ENCODE measurements around the gene ACAD8.
"Not testable (repeated sequence)": the region's sequence is repeated elsewhere in the genome, so short reads cannot be mapped to it uniquely, and the experiment has no call there.

ACAD8 gene

DNA sequence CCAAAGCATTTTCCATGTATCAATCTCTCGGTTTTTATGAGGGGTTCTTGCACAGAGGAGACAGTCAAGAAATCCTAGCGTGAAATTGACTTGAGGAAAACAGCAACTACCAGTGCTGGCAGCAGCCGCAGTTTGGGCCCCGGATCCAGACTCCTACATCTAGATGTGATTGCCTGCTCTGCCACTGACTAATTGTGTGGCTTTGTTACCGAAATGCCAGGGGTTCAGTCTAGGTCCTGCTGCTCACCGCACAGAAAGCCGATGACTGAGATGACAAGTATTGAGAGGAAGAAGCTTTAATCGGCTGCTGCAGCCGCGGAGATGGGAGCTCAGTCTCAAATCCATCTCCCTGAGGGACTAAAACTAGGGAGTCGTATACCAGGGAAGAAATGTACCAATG, 14.6 kb downstream of the ACAD8 start:
- DNase-seq: no peak

DNA sequence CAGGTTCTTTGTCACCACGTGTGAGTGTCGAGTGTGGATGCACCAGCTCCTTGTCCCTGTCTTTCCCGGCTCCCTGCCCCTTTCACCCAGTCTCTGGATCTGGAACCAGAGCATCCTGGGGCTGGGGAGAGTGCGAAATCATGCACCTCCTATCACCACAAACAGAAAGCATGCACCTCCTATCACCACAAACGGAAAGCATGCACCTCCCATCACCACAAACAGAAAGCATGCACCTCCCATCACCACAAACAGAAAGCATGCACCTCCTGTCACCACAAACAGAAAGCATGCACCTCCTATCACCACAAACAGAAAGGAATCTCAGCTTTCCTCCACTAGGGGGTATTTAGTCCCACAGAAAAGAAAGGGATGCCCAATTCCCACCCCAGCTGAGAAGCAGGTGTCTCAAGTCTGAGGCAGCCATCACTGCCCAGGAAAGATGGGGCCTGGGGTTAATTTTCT, 16.9 kb downstream of the ACAD8 start:
- no peak for DNase-seq

DNA sequence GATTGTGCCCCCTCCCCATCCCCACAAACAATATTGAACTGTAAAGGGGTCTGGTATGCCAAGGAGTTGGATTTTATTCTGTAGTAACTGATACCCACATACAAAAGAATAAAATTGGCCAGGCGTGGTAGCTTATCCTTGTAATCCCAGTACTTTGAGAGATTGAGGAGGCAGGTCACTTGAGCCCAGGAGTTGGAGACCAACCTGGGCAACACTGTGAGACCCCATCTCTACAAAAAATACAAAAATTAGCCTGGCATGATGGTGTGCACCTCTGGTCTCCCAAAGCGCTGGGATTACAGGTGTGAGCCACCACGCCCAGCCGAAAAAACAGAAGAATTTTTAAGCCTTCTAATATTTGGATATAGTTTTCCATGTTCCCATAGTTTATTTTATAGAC, 18.6 kb downstream of the ACAD8 start:
- DNase-seq: no peak

DNA sequence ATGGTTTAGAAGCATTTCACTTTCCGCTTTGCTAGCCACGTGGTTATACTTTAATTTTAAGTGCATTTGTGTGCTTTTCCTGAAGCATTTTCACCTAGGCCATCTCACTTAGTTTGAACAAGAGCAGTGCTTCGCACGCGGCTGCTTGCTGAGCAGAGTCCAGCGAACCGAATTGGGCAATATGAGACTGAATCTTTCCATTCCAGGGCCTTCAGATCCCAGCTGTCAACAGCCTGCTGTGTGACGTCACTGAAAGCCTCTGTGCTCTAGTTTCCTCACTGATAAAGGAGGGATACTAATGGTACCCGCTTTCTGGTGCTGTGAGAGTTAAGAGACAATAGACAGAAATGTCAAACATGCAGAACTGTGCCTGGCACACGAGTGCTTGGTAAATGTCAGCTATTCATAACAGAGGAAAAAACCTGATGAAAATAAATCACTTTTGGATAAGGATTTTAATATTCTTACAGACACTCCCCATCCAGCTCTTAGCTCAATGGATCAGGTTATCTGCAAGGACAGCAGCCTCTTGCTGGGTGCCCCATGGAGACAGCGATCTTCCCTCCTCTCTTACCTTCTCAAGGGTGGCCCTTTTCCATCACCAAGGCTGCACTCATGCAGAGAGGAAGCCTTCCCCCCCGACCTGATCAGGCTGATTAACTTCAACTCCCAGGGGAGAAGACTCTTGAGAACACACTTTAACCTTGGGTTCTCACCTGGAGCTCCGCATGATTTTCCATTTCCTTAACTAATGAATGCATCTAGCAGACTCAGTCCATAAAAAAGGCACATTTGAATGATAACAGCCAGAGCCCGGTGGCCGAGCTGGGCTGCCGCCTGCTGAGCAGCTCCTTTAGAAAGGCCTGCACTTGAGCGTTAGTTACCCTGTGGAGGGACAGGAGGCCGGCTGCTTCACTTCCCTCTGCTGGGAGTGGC, 19.3 kb downstream of the ACAD8 start:
- no peak for DNase-seq

DNA sequence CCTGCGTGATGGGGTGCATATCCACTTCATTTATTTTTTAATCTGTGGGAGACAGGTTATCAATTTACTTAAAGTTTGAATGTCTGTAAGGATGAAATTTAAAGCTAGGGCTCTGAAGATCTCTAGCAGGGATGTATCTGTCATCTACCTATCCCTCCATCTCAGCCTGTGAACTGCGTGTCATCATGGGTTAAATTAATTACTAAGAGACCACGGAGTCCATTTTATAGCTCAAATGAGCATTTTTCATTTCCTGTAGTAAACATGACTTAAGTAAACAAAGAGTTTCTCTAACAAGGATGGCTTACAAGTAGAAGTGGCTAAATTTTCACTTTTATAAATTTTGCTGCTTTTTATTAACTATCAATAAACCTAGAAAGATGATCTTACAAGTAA, 19.9 kb downstream of the ACAD8 start:
- DNase-seq: no peak

DNA sequence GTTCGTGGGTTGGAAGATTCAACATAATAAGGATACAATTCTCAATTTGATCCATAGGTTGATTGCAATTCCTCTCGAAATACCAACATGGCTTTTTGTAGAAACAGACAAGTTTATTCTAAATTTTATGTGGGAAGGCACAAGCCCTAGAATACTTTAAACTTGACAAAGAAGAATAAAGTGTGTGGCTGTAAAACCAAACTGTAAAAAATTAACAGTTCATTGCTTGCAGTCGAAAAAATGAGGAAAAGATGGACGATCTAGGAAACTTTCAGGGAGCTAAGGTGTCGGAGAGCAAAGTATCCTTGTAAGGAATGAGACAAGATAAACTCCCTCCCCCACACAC, 21.8 kb downstream of the ACAD8 start:
- DNase-seq: no peak

DNA sequence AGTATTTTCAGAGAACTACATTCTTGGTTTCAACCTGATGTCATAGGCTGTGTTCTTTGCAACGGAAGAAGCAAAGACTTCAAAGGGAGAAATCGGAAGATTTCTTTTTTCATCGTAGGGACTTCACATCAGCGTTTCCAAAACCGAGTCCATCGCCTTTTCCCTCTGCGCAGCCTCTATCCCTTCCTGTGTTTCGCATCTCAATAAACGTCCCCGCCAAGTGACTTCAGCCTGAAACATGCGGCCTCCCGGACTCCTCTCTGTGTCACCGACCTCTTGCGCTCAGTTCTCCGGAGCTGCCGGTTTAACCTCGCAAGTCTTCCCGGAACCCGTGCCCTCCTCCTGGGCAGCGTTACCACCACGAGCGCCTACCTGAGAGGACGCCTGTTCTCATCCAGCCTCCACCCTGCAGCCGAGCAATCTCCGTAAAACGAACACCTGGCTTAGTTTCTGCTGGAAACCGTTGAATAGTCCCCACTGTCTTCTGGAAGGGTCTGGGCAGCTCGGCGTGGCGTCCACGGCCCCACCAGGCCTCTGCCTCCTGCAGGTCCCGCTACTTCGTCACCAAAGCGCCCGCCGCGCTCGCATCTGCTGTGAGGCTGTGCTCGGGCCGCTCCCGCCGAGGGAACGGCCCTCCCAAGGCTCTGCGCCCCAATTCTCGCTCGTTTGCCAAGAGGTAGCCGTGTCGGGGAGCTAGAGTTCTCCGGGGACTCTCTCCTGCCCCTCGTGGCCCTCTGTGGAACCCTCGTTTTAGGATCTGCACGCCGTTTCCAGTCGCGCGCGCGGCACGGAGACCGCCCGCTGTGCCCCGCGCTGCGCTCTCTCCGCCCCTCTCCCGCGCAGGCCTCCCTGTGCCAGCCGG, 22.4 kb downstream of the ACAD8 start, which contains the start of gene GLB1L3:
TSS of gene GLB1L3 (plus strand) at position 846 of the 862 bp plus-strand sequence. CDS start 362 bp downstream, outside the sequence.
- DNase-seq: peak in 1 of 2 experiments; percentile 56

DNA sequence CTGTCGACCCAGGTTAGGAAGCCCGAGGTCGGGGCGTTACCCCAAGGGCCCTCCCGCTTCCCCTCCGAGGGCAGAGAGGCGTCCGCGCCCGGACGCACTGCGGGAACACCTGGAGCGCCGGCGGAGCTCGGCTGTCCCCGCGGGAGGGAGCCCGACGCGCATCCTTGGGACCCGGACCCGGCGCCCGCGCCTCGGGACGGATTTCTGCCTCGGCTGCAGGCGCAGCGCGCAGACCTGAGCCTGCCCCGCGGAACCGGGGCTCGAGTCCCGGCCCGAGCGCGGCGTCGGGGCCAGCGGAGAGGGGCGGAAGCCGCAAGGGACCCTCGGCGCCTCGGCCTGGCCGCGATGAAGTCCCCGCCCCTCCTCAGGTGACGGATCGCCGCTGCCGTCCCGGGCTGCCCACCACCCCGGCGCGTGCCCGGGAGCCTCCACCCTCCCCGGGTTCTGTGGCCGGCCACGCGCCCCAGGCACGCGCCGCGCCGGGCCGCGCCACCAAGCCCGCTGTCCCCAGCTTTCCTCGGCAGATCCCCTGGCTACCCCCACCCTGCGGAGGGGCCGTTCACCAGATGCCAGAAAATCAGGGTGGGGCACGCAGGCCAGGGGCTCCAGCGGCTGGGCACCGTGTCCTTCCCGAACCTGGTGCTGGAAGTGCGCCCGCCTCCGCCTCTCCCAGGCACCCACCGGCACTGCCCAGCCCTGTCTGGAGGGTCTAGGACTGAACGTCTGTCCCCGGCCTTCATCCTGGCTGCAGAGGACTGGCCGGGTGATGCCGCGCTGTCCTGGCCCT, 23.2 kb downstream of the ACAD8 start:
- no peak for DNase-seq

DNA sequence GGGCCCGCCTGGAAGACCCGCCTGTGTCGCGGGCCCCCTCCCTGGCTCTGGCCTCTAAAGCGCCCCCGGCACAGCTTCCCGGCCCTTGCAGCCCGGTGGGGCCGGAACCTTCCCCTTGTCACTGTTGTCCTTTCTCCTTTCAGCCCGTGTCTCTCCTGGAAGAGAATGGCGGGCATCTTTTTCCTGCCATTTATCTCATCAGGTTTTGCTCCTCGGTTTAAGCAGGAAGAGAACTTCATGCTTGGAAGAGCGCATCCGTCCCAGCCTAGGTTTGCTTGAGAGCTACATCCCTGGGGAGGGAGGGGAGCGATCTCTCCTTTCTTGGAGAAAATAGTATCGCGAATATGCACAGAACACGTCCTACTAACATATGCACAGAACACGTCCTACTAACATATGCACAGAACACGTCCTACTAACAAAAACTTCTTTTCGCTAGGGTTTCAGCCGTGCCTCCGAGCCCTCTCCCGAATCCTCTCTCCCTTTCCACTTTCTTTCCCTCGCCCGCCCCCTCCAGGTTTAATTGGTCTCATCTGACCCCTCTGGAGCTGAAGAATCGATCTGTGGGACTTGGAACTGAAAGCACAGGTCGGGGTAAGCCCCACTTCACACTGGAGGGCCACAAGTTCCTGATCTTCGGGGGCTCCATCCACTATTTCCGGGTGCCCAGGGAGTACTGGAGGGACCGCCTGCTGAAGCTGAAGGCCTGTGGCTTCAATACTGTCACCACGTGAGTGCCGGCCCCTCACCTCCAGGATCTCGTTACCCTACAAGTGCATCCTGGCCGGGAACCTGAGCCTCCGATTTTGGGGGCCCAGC, 24.0 kb downstream of the ACAD8 start:
- no peak for DNase-seq

DNA sequence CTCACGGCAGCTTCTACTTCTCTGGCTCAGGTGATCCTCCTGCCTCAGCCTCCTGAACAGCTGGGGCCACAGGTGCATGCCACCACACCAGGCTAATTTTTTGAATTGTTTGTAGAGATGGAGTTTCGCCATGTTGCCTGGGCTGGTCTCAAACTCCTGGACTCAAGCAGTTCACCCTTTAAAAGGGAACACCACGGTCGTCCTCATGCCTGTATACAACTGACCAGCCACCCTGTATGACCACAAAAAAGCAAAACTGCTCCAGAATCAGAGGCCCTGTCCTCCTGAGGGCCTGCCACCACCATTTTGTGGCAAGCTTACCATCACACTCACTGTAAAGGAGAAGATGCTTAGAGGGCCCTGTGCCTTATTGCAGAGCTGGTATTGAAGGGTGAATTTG, 25.0 kb downstream of the ACAD8 start:
- no peak for DNase-seq

DNA sequence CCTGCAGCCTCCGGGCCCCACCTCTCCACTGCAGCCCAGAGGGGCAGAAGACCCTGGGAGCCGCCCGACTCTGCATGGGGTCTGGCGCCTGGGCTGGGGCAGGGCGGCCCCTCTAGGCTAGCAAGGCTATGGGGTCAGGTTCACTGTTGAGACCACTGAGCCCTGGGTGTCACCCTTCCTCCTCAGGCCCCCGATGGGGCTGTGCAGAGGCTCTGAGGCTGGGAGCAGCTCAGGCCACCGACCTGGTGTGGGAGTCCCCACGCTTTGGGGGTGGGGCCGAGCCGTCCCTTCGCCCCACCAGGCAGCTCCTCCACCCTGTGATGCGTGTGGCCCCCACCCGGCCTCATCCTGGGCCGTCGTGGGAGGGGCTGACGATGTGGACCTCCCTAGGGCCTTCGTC, 28.3 kb downstream of the ACAD8 start:
- DNase-seq: not testable (repeated sequence)

DNA sequence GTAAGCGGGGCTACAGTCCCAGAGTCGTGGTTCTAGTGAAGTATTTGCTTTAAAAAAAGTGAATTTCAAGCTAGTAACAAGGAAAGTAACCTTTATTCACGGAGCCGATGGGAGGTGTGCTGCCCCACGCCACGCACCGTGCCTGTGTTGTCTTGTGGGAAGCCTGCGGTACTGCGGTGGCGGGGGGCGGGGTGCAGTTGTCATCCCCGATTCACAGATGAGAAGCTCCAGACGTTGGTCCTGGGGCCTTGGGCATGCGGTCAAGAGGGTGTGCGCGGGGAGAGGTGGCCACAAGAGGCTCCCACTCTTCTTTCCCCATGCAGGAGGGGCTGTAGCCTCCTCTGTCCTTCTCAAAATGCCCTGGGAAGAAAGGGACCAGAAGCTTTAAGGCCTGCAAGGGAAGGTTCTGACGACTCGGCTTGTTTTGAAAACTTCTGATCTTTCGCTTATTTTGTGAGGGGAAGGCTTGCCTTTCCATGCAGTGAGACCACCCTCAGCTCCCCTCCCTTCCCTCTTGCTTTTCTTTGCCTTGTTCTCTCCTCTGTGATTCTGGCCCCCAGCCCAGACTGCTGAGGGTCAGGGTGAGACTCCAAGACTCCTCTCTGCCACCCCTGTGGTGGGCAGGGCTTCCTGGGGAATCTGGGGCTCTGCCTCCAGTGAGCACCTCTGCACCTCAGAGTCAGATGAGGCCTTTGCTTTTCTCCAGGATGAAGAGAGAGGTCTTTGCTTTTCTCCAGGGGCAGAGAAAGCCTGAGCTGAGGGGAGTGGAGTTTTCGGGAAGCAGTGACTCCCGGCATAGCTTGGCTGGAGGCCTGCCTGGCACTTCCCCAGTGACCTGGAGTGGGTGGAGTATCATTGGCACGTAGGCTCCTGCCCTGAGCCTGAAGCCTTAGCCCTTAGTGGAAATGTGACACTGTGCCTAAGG, 29.0 kb downstream of the ACAD8 start:
- DNase-seq: no peak

DNA sequence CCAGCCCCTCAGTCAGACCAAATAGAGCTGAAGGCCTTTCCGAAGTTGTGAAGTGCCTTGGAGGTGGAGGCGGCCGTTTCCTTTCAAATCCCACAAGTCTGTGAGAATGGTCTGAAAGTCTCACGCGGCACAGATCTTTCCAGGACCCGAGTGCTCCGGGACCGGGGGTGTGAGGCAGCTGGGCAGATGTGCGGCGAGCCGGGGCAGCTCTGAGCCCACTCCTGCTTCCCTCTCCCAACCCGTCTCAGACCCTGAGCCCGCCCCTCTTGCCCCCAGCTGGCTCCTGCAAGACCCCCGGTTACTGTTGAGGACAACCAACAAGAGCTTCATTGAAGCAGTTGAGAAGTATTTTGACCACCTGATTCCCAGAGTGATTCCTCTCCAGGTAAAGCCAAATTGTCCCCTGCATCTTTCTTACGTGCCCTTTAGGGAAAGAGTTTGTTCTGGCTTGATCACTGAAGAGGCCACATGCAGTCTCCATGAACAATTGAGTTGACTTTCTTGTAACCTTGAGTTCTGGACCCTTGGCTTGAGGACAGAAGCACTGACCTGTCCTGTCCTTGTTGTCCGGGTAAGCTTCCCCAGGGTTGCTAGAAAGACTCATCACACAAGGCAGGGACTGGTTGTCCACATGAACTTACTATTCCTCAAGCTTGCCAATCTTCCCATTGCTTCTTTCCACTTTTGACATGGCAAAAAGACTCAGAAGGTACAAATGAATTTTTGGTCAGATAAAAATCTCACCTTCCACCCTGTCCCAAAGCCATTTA, 30.3 kb downstream of the ACAD8 start:
- DNase-seq: no peak

DNA sequence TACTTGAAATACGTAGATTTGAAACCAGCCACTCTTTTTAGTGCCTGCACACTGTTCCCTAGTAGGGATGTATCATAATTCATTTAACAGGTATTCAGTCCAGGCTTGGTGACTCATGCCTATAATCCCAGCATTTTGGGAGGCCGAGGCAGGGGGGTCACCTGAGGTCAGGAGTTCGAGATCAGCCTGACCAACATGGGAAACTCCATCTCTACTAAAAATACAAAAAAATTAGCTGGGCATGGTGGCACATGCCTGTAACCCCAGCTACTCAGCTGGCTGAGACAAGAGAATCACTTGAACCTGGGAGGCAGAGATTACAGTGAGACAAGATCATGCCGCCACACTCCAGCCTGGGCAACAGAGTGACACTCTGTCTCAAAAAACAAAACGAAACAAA, 31.0 kb downstream of the ACAD8 start:
- DNase-seq: not testable (repeated sequence)

DNA sequence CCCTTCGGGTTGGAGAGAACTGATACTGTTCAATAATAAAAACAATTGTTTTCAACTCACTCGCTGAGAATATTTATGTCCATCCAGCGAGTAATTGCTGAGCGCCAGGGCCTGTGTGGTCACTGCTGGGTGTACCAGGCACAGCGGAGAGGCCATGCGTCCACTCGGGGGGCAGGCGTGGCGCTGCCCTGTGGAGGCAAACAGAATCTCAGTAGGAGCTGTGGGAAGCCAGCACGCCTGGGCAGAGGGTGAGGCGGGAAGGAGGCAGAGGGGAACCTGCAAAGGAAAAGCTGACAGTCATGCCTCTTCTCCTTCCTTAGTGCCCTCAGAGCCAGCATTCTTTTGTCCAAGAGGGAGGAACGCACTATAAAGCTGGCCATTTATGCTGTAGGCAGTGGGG, 34.2 kb downstream of the ACAD8 start:
- no peak for DNase-seq

DNA sequence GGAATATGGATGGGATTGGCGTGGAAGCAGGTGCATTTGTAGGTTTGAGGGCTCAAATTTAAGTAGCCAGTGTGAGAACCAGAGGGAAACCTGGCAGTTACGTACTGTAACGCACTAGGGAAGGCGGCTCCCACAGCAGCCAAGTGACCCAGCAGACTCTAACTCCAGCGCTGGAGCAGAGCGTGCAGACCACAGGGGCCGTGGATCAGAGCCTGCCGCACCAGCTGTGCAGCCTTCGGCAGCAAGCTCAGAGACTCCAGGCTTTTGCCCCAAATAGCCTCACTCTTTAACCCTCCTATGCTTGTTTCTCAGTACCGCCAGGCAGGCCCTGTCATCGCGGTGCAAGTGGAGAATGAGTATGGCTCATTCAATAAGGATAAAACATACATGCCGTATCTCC, 35.1 kb downstream of the ACAD8 start:
- no peak for DNase-seq

DNA sequence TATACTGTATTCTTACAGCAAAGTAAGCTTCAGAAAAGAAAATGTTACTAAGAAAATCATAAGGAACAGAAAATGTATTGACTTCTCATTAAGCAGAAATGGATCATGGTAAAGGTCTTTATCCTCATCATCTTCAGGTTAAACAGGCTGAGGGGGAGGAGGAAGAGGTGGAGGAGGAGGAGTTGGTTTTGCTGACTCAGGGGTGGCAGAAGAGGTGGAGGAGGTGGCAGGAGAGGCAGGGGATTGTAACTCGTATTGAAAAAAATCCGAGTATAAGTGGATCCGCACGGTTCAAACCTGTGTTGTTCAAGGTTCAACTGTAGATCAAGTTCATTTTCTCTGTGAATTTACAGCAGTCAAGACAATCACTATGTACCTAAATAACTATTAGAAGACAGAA, 35.8 kb downstream of the ACAD8 start:
- no peak for DNase-seq

DNA sequence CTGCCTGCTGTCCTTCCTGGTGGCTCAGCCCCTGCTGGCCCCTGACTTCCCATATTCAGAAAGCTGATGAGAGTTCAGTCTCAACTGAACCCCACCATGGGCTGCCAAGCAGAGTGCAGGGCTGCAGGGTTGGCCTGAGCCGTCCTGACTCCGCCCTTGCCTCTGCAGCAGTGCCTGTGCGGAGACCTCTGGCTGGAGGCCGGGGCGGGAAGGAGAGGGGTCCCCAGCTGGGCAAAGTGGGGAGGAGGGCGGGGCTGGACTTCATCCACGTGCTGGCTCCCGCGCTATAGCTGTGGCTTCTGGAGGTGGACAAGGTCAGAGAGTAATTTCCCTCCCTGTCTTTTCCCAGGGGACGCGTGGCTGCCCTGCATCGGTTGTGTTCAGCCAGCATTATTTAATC, 36.4 kb downstream of the ACAD8 start:
- no peak for DNase-seq

DNA sequence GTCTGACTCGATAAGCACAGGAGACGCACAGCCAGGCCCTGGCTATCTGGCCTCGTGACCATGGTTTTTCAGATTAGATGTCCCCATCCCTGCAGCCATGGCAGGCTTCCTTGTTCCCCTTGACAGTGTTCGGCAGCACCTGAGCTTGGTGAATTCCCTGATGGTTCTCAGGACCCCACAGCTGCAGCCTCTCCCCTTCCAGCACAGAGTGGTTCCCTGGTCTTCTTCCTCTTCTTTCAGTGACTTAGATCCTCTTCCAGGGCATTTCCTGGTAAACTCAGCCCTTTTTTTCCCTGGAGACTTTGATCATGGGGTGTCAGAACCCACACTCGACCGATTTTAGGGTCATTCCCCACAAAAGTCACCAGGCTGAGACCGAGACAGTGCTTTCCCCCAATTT, 37.3 kb downstream of the ACAD8 start:
- no peak for DNase-seq

DNA sequence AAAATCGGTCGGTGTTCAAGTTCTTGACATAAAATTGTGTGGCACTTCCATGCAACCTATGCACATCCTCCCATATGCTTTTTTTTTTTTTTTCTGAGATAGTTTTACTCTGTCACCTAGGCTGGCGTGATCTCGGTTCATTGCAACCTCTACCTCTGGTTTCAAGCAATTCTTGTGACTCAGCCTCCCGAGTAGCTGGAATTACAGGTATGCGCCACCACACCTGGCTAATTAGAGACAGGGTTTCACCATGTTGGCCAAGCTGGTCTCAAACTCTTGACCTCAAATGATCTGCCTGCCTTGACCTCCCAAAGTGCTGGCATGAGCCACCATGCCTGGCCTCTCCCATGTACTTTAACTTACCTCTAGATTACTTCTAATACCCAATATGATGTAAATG, 37.8 kb downstream of the ACAD8 start:
- DNase-seq: no peak

Data from cerebellar nuclear complex (tissue), 1 donor.